Bronchial epithelial cell (primary cell): ENCODE data around the gene FMNL3. TPM values are rescaled to one million over a fixed set of nuclear protein-coding genes. Genes with fewer than 3 reads are reported as not detected.

Experiments used
- DNase-seq: peaks from one replicate; pipeline ENCODE4 v3.0.0-alpha.2; 2010; ENCODE audit warnings: low read depth
- FAIRE-seq: peaks from 2 replicates; lab custom pipeline; 2011; peaks lifted over from hg19 to GRCh38; lab: Jason Lieb, UNC
- H3K27me3 ChIP-seq: 2 replicates; pipeline ENCODE4 v1.5.1; 2011; ENCODE audit warnings: low read length; ENCODE audit not compliant: control insufficient read depth, insufficient read depth
- H3K36me3 ChIP-seq: 2 replicates; pipeline ENCODE4 v1.5.1; 2011; ENCODE audit warnings: low read length; ENCODE audit not compliant: control insufficient read depth, insufficient read depth
- H3K4me3 ChIP-seq: 2 replicates; pipeline ENCODE4 v1.5.1; 2011; ENCODE audit warnings: mild to moderate bottlenecking, low read depth, low read length, control low read depth
- total RNA-seq: library from RNA; depleted of rRNA; stranded (reverse); fragments of >200 nt; gene quantifications from 2 replicates; pipeline ENCODE4 v1.2.1, GENCODE V29; 2014
- TF ChIP-seq, protein P1 (sequence below): IDR thresholded peaks from 2 replicates; pipeline ENCODE4 v1.5.1; 2011; ENCODE audit warnings: mild to moderate bottlenecking, moderate library complexity, low read length, control low read depth, inconsistent platforms; ENCODE audit not compliant: insufficient read depth, severe bottlenecking

The FMNL3 gene
- total RNA-seq, 1 donor from 2014 or later, result 2.6 TPM

DNA sequence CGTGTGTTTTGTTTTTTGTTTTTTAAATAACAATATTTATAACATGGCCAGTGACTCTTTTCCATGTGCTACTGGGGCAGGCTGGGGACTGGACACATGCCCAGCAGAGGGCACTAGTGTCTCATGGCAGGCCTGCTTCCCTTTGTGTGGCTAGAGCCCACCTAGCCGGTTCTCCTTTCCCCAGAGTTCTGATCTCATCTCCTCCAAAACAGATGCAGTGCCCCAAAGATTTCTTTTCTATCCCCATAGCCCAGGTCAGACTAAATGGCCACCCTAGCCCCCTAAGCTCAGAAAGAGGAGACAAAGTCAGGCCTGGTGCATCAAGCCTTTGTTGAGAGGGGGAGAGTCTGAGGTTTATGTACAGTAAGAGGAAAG is 62.6 kb downstream of the FMNL3 start:
- Histone ChIP-seq H3K36me3 (peaks cover 6% of the 10 kb centered on the region), H3K27me3 (no peaks in the 10 kb centered on the region), H3K4me3 (no peak overlapping the region)
- FAIRE-seq, result no peak
- peak; percentile 55 for DNase-seq
- TF ChIP-seq, protein P1, sequence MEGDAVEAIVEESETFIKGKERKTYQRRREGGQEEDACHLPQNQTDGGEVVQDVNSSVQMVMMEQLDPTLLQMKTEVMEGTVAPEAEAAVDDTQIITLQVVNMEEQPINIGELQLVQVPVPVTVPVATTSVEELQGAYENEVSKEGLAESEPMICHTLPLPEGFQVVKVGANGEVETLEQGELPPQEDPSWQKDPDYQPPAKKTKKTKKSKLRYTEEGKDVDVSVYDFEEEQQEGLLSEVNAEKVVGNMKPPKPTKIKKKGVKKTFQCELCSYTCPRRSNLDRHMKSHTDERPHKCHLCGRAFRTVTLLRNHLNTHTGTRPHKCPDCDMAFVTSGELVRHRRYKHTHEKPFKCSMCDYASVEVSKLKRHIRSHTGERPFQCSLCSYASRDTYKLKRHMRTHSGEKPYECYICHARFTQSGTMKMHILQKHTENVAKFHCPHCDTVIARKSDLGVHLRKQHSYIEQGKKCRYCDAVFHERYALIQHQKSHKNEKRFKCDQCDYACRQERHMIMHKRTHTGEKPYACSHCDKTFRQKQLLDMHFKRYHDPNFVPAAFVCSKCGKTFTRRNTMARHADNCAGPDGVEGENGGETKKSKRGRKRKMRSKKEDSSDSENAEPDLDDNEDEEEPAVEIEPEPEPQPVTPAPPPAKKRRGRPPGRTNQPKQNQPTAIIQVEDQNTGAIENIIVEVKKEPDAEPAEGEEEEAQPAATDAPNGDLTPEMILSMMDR, result peak; percentile 91

DNA sequence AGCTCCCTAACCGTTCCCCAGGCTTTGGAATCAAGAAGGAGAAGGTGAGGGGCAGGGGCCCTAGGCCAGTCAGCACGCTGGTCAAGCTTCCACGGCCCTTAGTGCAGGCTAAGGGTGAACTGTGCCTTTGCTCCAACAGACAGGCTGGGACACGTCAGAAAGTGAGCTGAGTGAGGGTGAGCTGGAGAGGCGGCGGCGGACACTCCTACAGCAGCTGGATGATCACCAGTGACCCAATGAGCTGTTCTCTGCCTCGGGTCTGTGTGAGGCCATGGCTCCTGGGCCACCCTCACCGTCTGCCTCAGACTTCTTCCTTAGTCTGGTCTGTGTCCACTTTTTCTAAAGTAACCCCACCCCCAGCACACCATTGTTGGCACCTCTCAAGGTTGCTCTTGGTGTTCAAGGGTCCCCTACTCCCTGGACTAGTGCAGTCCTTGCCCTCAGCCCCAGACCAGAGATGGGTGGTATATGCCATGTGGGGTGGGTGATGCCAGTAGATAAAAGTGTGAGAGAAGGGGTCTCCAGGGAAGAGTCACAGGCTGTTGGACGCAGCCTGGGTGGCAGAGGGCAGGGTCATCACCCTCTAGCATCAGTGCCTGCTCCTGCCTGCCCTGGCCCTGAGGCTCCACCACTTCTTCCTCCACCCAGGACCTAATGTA is 63.1 kb downstream of the FMNL3 start:
- no peaks in the 10 kb centered on the region for H3K27me3 ChIP-seq
- H3K4me3 ChIP-seq, result no peak overlapping the region
- TF ChIP-seq, protein P1, result no peak
- DNase-seq (peak; percentile 82), FAIRE-seq (no peak)
- peaks cover 6% of the 10 kb centered on the region for H3K36me3 ChIP-seq

DNA sequence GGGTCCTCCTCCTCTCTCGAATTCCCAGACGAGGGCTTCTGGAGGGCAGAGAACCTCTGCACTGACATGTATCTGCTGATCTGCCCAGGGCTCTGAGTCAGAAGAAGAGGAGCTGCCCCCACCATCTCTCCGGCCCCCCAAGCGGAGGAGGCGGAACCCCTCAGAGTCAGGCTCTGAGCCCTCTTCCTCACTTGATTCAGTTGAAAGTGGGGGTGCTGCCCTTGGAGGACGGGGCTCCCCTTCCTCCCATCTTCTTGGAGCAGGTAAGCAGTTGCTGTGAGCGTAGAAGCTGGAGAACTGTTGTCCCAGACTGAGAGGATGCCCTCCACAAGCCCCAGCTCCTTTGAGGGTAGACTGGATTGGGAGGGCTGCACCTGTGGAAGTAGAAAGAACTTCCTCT is 64.1 kb downstream of the FMNL3 start:
- FAIRE-seq, result no peak
- H3K27me3 ChIP-seq, result no peaks in the 10 kb centered on the region
- peaks cover 6% of the 10 kb centered on the region for H3K36me3 ChIP-seq
- TF ChIP-seq, protein P1, result no peak
- no peak overlapping the region for H3K4me3 ChIP-seq
- no peak for DNase-seq

DNA sequence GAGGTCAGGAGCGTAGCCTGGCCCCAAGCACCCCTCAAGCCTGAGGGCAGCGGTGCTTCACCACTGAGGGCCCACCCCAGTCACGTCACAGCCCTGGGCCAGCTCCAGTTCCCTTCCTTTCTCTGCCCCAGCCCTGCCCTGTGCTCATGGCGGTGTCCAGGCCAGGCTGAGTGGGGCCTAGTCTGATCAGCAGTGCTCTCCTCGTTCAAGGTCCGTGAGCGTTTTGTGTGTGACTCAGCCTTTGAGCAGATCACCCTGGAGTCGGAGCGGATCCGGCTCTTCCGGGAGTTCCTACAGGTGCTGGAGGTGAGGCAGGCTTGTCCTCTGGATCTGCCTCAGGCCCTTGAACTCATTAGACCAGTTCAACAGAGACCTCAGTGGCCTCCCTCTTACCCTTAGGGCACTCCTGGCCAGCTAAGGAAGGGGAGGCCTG is 64.8 kb downstream of the FMNL3 start:
- peak; percentile 39 for DNase-seq
- no peak for FAIRE-seq
- H3K27me3 ChIP-seq, result no peaks in the 10 kb centered on the region
- peaks cover 6% of the 10 kb centered on the region for H3K36me3 ChIP-seq
- no peak overlapping the region for H3K4me3 ChIP-seq
- TF ChIP-seq, protein P1, result no peak

DNA sequence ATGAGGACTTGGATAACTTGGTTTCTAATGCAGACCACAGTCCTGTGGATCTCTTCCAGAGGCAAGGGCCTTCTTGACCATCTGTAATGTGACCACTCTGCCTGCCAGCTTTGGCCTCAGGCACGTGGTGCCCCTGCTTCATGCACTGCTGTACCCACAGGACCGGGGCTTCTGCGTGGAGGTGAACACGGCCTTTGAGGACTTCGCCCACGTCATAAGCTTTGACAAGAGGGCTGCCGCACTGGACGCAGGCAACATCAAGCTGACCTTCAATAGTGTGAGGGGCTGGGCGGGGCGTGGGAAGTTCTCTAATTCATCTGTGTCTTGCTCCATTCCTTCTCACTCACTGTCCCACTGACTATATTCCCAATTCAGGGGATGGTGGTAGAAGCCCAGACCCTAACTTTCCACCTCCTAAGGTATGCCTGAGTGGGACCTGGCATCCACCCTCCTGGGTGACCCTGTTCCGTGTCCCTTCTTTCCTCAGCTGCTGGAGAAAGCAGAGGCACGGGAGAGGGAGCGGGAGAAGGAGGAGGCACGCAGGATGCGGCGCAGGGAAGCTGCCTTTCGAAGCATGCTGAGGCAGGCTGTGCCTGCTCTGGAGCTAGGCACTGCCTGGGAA is 65.3 kb downstream of the FMNL3 start:
- FAIRE-seq (no peak), DNase-seq (no peak)
- H3K4me3 ChIP-seq, result no peak overlapping the region
- peaks cover 8% of the 10 kb centered on the region for H3K36me3 ChIP-seq
- H3K27me3 ChIP-seq, result no peaks in the 10 kb centered on the region
- TF ChIP-seq, protein P1, result no peak
